Stimulated activated CD4-positive, alpha-beta T cell treated with anti-CD3 and anti-CD28 coated beads, Interleukin-1b, Interleukin-23, amount 100 ng/mL, for 48 hours (primary cell): ENCODE results near the gene PERM1.
"Not testable (repeated sequence)": the region's sequence is repeated elsewhere in the genome, so short reads cannot be mapped to it uniquely, and the experiment has no call there.

Source experiments
- DNase-seq: peaks from one replicate; pipeline ENCODE4 v3.0.0-alpha.2; 2020

Gene PERM1

GRCh38 chr1:981955-982558 lies at the start of gene PERM1:
TSS of gene PERM1 (minus strand) at chr1:982093. CDS start at chr1:981029, 1,064 bp downstream.
- no peak for DNase-seq

GRCh38 chr1:1030867-1031658 lies 49.2 kb upstream of the PERM1 start:
- not testable (repeated sequence) for DNase-seq

DNA sequence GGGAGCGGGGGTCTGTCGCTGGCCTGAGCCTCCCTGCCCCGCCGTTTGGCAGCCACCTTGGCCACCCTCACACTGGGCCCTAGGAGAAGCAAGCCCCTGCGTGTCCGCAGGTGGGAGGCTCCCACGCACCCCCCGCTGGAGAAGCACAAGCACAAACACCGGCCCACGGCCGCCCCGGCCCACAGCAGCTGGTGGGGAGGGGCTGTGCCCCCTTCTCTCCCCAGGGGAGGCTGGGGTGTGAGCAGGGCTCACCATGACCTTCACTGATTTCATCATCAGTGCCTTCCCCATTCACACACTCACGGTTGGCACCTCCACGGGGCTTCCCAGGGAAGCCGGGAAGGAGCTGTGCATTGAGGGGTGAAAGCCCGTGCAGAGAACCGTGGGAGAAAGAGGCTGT lies 45.9 kb upstream of the PERM1 start:
- DNase-seq = no peak

GRCh38 chr1:1026599-1027413 lies 44.9 kb upstream of the PERM1 start:
- DNase-seq = no peak

DNA sequence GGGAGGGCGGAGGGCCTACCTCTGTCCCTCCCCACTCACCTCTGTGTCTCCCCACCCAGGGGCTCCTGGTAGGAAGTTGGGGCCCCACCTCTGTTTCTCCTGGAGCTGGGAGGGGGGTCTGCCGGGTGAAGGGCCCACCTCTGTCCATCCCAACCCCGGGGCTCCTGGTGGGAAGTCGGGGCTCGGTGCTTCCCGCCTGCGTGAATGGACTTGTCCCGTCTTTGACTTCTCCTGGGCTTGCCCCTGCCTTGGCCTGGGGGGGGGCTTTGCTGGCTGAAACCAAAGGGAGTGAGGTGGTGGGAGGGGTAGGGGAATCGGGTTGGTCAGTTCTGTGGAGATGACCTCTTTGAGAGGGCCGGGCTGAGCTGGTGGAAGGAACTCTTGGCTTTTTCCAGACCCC lies 43.8 kb upstream of the PERM1 start:
- DNase-seq = no peak

DNA sequence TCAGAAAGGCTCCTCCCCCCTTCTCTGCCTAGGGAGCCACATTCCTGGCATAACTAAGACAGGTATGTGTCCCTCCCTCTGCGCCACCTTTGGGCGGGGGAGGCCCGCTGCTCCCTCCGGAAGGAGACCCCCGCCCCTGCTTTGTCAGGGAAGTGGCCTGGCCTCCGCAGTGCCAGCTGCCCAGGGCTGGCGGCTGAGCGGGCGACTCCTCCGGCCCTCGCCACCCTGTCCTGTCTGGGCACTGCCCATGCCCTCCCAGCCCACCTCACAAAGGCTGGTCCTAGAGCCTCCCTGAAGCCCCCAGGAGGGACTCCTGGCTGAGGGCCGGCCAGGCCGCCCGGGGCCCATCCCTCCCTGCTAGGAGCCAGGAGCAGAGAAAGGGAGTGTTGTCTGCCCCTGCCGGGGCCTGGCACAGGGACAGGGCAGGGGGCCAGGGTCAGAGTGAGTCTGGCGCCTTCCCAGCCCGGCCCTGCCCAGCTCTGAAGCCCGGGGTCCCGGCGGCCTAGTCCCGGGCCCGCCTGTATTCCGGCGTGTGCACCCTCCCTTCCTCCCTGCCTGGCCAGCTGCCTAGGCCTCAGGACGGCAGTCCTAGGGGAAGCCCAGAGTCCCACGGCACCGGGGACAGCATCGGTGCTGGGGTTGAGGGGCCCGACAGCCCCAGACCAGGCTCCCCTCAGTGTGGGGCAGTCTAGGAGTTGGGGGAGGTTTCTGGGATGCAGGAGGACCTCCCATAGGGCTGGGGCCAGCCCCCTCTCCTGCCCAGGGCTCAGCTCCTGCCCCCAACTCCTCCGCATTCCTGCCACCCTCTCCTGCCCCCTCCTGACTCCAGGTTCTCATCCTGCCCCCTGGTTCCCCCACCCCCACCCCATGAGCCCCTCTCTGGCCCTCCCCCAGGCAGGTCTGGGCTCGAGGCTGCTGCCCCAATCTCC lies 43.1 kb upstream of the PERM1 start:
- no peak for DNase-seq

GRCh38 chr1:1024149-1024770 lies 42.4 kb upstream of the PERM1 start:
- DNase-seq = no peak

GRCh38 chr1:1023700-1024099 lies 41.8 kb upstream of the PERM1 start:
- DNase-seq = no peak

DNA sequence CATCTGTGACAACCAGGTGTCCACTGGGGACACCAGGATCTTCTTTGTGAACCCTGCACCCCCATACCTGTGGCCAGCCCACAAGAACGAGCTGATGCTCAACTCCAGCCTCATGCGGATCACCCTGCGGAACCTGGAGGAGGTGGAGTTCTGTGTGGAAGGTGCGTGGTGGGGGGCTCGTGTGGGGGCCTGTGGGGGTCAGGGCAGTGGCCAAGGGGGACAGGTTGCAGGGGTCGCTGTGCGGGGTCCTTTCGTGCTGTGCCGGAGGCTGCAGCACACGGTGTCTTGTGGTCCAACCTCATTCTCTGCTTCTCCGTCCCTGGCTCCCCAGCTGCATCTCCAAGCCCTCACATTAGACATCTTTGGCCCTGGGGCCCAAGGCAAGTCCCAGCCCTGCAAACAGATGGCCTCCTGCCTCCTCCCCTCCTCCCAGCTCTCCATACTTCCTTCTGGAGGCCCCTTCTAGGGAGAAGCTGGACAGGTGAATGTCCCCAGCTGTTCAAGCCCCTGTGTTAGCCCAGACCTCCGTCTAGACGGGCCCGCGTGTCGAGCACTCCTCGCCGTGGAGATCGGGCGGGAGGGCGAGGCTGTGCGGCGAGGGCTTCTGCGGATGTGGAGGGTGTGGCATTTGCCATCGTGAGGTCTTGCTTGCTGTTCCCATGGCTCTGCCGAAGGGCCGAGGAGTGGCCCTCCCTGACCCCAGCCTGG lies 40.6 kb upstream of the PERM1 start:
- DNase-seq = no peak

DNA sequence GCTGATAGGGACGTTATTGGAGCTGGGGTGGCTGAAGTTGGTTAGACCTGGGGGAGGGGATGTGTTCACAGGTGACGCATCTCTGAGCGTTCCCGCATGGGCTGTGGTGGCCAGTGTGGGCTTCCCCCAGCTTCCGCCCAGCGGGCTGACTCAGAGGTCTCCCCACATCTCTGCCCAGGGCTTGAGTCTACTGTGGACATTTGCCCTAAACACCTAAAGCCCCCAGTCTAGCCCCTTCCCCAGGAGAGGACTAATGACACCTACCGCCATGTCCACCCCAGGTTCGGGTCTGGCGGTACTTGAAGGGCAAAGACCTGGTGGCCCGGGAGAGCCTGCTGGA lies 40.0 kb upstream of the PERM1 start:
- no peak for DNase-seq

DNA sequence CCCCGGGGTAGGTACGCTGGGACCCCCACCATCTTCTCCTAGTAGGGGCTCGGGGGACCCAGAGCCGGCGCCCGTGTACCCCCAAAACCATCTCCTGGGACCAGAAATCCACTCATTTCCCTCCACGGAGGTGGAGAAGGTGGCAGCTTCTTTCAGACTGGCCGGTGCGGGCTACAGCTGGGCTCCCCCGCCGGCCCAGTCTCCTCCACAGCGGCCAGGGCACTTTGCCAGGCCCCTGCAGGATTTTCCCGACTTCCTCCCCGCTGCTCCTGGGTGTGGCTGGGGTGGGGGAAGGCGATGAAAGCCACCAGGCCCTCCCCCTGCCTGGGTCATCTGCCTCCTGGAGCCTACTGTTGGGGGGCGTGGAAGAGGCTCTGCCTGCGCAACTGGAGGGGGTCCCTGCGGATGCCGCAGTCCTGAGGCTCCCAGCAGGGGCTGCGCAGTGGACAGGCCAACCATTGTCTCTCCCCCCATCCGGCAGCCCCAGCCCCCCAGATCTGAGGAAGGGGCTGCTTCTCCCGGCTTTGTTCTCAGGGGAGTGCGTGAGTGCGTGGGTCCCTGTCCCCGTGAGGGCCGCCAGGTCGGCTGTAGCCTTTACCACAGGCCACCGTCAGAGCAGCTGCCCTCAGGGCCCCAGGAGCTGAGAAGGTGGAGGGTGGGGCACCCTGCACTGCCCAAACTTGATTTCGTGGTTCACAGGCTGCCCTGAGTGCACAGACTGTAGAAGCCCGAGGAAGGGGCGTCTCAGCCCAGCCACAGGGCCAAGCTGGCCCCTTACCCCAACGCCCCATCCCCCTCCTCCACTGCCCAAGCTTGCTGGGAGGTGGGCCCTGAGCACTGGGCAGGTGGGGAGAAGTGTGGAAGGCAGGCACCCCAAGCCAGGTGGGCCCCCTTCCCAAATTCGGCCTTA lies 39.4 kb upstream of the PERM1 start:
- DNase-seq = no peak

- no peak for DNase-seq
Measured at GRCh38 chr1:1020415-1021009, 38.6 kb upstream of the PERM1 start.

DNA sequence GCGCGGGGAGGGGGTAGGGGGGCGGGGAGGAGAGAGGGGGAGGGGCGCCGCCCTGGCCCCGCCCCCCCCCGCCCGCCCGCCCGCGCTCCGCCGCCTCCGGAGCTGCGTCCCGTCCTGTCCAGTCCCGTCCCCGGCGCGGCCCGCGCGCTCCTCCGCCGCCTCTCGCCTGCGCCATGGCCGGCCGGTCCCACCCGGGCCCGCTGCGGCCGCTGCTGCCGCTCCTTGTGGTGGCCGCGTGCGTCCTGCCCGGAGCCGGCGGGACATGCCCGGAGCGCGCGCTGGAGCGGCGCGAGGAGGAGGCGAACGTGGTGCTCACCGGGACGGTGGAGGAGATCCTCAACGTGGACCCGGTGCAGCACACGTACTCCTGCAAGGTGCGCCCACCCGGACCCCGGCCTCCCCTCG lies 38.1 kb upstream of the PERM1 start, which contains the start of gene AGRN:
AGRN (plus strand) TSS at position 121 of the 405 bp plus-strand sequence; CDS start at position 174, 53 bp downstream.
- DNase-seq = no peak

- peak; percentile 75 for DNase-seq
Measured at GRCh38 chr1:1019122-1019999, 37.5 kb upstream of the PERM1 start.

- DNase-seq = not testable (repeated sequence)
Measured at GRCh38 chr1:1018321-1018685, 36.4 kb upstream of the PERM1 start.

DNA sequence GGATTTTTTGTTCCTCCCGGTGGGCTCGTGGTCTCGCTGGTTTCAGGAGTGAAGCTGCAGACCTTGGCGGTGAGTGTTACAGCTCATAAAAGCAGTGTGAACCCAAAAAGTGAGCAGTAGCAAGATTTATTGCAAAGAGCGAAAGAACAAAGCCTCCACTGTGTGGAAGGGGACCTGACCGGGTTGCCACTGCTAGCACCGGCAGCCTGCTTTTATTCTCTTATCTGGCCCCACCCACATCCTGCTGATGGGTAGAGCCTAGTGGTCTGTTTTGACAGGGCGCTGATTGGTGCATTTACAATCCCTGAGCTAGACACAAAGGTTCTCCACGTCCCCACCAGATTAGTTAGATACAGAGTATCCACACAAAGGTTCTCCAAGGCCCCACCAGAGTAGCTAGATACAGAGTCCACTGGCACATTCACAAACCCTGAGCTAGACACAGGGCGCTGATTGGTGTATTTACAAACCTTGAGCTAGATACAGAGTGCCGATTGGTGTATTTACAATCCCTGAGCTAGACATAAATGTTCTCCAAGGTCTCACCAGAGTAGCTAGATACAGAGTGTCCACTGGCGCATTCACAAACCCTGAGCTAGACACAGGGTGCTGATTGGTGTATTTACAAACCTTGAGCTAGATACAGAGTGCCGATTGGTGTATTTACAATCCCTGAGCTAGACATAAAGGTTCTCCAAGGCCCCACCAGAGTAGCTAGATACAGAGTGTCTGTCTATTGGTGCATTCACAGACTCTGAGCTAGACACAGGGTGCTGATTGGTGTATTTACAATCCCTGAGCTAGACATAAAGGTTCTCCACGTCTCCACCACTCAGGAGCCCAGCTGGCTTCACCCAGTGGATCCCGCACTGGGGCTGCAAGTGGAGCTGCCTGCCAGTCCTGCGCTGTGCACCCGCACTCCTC lies 35.8 kb upstream of the PERM1 start:
- not testable (repeated sequence) for DNase-seq

DNA sequence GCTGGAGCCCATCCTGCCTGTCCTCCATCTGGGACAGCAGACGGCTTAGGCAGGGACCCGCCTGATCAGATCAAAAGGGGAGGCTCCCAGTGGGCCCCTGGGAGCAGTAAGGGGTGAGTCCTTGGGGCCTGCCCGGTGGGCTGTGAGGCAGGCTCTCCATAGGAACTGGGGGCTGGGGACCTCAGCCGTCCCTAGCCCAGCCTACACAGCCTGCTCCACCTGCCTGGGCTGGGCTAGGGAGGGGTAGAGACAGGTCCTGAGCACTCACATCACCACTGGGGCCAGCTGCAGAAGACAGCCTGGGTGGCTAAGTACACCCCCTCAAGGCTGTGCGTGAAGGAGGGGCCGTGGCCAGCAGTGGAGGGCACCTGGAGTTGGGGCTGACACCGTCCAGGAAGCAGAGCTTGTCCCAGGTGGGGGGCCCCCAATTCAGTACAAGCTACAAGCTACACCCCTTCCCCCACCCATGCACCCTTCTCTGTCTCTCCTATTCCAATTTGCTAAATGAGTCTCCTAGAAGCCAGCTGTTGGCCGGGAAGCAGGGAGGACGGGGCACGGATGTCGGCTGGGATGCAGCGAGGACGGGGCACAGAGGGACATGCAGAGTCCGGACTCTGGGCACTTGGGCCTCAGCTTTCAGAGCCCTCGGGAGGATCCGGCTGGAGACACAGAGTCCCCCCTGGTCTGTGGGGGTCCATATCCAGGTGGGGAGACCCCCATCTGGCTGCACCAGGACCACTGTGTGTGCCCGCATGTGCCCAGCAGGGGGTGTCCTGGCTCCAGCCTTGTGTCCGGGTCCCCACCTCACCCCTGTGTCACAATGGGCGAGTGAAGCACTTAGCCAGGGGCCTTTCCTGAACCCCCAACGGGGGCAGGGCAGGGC lies 33.1 kb upstream of the PERM1 start:
- no peak for DNase-seq
